Stimulated activated CD8-positive, alpha-beta memory T cell treated with anti-CD3 and anti-CD28 coated beads, Interleukin-4, amount 100 ng/mL, for 1 hour (primary cell): ENCODE data around the gene TBC1D24.
"Not testable (repeated sequence)": the region's sequence is repeated elsewhere in the genome, so short reads cannot be mapped to it uniquely, and the experiment has no call there.

Experiments used
- DNase-seq, 2 donors: peaks; one replicate each; pipeline ENCODE4 v3.0.0-alpha.2; 2020; ENCODE audit warnings: low read depth in 2 of 2, low spot score in 1 of 2

TBC1D24 gene

DNA sequence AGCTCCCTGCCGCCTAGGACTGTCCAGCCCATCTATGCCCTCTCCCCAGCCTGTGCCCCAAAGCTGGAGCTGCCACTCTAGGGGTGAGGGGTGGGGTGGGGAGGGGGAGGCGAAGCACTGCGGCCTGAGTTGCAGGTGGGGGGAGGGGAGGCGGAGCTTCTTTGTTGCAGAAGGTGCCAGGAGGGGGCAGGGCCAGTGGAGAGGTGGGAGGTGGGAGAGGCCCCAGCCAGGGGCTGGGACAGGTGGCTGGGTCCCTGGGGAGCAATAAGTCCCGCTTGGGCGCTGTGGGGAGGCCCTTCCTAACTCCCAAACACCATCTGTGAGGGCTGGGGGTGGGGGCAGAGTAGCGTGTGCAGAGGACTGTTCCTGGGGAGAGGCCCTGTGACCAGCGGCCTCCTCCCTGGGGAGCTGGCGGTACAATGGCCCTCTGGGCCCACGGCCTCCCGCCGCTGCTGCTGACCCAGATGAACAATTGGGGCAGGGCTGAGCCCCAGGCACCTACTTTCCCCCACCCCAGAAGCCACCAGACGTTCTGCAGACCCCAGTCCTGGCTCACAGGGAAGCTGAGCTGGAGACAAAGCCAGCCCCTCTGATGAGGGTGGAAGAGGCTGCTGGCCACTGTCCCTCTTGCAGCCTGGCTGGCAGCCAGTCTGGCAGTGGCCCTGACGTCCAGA is 6.1 kb upstream of the TBC1D24 start:
- no peak for DNase-seq

DNA sequence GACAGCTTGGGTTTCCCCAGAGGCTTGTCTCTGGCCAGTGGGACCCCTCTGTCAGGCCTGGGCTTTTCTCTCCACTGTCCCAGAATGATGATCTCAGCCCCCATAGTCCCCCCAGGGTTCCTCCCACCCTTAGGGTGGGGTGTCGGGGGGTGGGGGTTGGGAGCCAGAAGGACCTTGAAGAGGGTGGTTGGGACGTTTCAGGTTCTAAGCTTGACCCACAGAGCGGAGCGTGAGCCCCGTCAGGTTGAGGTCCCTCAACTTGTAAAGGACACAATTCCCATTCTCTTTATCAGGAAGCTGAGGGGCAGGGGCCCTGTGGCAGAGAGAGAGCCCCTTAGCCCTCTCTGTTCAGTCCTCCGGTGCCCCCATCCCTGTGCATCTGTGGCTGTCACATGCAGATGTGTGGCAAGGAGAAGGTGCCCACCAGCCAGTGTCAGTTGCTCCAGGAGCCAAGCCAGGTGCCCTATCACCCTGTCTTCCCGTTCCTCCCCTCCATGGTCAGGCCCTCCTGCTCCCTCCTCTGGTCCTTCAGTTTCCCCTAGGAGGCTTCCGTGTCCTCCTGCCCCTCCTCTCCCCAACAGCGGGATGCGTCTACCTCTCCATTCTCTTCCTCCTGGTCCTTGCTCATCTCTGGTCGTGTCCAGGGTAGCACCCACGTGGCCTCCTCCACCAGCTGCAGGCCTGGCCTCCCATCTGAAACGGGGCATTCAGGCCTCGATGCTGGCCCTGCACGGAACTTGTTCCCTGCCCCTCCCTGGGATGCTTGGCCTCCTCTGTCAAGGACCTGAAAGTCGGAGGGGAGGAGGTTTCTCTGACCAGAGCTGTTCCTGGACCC is 5.3 kb upstream of the TBC1D24 start:
- no peak for DNase-seq

DNA sequence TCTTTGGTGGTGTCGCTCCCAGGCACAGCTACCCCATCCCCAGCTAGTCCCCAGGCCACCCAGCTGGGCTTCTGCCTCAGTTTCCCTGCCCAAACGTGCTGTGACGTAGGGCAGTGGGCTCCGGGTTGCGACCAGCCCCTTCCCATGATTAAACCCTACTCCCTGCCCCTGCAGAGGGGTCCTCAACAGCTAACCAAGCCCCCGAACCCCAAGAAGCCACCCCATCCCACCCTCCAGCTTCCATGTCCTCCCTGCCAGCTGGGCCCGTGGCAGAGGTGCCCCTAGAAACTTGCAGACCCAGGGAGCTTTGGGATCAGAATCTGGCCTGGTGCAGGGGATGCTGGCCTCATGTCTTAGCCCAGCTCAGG is 4.7 kb upstream of the TBC1D24 start:
- DNase-seq = no peak

DNA sequence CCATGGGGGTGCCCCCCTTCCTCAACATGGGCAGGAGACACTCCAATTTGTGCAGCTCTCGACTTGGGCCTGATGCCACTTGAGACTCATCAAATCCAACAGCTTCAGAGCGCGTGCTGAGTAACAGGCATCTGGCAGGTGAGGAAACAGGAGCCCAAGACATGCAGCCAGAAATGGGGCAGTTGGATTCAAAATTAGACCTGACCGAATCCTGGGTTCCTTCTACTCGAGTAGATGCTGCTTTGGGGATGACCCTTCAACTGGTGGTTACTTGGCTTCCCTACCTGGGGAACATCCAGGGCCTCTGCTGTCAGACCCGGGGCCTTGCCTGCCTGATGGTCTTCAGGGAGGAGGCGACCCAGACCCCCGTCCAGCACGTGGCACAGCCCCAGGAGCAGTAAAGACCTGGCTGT is 4.3 kb upstream of the TBC1D24 start:
- no peak for DNase-seq

DNA sequence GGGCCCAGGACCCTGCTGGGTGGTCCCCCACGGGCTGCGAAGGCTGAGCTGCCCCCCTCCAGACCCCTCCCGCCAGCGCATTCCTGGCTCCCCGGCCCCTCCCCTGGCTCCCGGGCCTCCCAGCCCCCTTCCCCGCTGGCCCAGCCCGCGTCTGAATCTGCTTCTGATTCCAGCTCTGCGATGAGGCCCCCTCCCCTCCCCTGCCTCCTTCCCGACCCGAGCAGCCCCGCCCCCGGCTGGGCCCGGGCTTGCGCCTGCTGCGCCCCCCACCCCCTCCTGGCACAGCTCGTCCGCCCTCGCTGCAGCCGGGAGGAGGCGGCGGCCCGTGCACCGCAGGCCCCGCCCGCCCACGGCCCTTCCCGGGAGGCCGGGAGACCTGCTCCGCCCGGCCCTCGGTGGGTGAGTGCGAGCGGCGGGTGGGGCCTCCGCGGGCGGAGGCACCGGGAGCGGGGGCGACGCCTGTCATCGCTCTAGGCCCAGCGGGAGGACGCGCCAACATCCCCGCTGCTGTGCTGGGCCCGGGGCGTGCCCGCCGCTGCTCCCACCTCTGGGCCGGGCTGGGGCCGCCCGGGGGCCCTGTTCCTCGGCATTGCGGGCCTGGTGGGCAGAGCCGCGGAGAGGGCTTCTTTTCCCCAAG is 3.8 kb upstream of the TBC1D24 start, which contains the start of gene NTN3:
NTN3 (plus strand) TSS at position 282 of the 637 bp plus-strand sequence. CDS start 405 bp downstream, outside the sequence.
- no peak for DNase-seq

DNA sequence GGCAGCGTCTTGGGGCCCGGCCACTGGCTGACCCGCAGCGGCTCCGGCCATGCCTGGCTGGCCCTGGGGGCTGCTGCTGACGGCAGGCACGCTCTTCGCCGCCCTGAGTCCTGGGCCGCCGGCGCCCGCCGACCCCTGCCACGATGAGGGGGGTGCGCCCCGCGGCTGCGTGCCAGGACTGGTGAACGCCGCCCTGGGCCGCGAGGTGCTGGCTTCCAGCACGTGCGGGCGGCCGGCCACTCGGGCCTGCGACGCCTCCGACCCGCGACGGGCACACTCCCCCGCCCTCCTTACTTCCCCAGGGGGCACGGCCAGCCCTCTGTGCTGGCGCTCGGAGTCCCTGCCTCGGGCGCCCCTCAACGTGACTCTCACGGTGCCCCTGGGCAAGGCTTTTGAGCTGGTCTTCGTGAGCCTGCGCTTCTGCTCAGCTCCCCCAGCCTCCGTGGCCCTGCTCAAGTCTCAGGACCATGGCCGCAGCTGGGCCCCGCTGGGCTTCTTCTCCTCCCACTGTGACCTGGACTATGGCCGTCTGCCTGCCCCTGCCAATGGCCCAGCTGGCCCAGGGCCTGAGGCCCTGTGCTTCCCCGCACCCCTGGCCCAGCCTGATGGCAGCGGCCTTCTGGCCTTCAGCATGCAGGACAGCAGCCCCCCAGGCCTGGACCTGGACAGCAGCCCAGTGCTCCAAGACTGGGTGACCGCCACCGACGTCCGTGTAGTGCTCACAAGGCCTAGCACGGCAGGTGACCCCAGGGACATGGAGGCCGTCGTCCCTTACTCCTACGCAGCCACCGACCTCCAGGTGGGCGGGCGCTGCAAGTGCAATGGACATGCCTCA is 3.1 kb upstream of the TBC1D24 start:
- no peak for DNase-seq

DNA sequence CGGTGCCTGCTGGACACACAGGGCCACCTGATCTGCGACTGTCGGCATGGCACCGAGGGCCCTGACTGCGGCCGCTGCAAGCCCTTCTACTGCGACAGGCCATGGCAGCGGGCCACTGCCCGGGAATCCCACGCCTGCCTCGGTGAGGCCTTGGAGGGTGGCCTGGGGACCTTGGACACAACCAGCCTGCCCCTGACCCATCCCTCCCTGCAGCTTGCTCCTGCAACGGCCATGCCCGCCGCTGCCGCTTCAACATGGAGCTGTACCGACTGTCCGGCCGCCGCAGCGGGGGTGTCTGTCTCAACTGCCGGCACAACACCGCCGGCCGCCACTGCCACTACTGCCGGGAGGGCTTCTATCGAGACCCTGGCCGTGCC is 2.5 kb upstream of the TBC1D24 start:
- no peak for DNase-seq

DNA sequence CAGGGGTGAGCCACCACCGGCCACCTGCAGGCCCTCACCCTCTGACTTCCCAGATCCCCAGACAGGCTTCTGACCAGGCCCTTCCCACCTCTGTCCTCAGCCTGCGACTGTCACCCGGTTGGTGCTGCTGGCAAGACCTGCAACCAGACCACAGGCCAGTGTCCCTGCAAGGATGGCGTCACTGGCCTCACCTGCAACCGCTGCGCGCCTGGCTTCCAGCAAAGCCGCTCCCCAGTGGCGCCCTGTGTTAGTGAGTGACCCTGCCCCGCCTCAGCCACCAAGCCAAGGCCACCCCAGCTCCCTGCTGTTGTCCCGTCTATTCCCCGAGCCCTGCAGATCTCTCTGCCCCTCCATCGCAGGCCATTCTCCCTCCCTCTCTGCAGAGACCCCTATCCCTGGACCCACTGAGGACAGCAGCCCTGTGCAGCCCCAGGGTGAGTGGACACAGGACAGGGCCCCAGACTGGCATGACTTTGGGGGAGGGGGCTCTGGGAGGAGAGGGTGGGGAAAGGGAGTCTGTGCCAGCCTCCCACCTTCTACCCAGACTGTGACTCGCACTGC is 2.0 kb upstream of the TBC1D24 start:
- DNase-seq = no peak

DNA sequence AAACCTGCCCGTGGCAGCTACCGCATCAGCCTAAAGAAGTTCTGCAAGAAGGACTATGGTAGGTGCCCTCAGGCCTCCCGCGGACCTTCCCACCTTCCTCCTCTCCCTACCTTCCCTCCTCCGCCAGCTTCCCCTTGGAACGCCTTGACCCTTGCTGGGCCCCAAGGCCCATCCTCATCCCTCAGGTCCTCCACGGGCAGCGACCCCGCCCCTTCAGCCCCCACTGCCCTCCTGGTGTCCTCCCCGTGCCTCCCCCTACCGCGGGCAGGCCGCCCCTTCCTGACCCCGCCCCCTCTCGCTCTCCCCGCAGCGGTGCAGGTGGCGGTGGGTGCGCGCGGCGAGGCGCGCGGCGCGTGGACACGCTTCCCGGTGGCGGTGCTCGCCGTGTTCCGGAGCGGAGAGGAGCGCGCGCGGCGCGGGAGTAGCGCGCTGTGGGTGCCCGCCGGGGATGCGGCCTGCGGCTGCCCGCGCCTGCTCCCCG is 1.4 kb upstream of the TBC1D24 start:
- no peak for DNase-seq

DNA sequence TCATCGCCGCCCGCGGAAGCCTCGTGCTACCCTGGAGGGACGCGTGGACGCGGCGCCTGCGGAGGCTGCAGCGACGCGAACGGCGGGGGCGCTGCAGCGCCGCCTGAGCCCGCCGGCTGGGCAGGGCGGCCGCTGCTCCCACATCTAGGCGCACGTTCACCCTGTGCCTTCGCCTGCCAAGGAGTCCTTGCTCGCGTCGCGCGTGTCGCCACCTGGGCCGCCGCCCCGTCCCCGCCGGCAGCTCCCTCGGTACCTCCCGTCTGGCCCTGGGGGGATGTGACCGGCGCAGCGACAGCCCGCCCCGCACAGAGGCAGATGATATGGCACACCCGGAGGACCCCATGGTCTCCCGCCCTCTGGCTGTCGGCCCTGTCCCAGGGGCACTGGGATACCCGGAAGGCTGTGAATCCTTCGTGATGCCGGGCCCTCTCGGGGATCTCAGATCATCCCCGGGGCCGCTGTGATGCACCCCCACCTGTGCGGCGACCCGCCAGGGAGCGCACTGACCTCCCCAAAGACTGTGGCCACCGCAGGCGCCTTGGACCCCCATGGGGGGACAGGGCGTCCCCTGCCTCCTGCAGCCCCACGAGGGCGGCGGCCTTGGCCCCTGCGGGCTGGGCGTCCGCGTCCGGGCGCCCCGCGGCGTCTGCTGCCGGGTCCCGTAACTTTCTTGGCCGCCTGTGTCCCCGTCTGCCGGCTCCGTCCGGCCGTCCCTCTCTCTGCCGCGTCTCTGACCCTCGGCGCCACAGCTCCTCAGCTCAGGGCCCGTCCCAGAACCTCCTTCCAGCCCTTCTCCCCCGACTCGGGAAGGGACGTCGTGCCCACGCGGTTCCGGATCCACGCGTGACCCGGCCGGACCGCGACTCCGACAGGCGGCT is 689 bp upstream of the TBC1D24 start:
- peak in 1 of 2 donors; percentile 36 for DNase-seq

DNA sequence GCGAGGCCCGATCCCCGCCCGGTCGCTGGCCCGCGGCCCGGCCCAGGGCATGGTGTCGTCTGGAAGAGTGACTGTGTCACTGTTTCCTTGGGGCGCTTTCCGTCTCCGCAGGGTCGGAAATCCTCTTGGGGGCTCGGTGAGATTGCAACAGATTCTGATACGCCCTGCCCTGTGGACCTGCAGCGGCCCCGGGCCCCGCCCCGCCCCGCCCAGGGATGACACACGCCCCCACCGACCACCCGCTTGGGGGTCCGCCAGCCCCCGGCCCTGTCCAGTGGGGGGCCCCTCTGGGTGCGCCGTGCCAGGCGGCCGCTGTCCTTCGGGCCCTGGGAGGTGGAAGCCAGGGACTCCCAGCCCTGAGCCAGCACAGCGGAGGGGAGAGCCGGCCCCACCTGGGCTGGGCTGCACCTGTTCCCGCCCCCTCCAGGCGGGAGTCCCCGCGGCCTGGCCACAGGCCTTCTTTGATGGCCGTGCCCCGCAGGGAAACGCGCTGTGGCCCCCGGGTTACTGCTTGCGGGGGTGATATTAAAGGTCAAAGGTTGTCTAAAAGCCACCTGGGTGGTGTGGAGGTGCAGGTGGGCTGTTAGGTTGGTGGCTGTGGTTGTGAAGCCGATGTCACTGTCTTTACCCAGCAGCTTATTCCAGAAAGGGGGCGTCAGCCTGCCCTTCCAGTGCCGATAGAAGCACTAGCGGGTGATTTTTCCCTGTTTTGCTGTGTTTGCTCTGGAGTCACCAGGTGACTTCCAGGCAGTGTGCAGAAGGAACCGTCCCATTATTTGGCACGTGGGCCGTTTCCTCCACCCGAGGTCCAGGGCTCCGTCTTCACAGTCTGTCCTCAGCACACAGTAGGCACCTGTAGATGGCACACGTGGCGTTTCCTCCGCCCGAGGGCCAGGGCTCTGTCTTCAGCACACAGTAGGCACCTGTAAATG is 752 bp downstream of the TBC1D24 start:
- DNase-seq = no peak

DNA sequence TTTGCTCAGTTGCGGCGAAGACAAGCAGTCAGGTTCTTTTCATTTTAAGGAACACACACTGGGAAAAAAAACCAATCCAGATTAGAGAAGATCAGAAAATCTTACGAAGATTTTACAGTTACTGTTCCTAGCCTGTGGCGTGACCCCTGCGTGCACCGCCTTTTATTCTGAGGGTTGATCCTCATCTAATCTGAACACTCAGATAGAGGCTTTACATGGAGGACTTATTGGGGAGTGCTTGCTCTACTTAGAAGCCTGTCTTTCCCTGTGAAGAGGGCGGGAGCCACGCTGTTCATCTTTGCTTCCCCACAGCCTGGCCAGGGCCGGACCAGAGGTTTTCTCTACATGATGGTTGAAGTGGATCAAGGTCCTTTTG is 1.4 kb downstream of the TBC1D24 start:
- no peak for DNase-seq

DNA sequence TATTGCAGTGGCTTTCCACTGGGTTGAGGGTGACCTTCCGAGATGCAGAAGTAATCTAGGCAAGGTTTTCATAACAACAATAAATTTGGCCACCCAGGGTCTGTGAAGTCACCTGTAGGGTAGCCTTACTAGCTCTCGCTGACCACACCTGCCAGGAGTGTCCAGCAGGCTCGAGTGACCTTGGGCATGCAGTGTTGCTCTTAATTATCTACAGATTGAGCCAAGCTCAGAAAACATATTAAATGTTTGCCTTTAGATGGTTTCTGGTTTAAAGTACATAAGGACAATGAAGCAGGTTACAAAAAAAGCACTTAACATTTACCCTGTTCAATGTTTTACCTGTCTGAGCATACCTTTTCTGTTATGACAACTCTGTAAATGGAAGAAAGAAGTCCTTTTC is 1.8 kb downstream of the TBC1D24 start:
- no peak for DNase-seq

DNA sequence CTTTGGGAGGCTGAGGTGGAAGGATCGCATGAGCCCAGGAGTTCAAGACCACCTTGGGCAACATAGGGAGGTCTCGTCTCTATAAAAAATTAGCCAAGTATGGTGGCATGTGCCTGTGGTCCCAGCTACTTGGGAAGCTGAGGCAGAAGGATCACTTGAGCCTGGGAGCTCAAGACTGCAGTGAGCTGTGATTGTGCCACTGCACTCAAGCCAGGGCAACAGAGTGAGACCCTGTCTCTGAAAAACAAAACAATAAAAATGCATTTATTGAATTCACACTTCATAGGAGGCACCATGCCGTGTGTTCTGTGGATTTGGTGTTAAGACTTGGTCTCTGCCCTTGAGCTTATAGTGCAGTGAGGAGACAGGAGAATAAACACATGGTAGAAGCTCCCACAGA is 2.4 kb downstream of the TBC1D24 start:
- no peak for DNase-seq

DNA sequence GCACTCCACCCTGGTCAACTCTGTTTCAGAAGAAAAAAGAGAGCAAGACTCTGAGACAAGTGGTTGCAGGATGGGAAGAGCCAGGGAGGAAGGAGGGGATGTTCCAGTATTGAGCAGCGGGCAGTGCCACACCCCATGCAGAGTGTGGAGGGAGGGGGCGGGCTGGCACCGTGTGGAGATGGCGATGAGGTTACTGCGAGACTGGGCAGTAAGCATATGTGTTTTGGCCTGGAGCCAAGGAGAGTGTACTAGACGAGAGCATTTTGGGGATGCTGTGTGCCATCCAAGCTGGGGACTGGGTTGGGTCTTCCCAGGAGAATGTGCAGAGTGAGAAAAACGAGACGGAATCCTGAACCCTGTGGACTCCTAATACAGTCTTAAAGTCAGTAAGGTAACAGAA is 3.4 kb downstream of the TBC1D24 start:
- DNase-seq = no peak

DNA sequence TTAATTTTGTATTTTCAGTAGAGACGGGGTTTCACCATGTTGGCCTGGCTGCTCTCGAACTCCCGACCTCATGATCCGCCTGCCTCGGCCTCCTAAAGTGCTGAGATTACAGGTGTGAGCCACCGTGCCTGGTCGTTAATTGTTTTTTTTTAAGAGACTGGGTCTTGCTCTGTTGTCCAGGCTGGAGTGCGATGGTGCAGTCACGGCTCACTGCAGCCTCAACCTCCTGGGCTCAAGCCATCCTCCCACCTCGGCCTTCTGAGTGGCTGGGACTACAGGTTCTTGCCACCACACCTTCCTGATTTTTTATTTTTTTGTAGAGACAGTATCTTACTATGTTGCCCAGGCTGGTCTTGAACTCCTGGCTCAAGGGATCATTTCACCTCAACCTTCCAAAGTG is 5.1 kb downstream of the TBC1D24 start:
- not testable (repeated sequence) for DNase-seq

DNA sequence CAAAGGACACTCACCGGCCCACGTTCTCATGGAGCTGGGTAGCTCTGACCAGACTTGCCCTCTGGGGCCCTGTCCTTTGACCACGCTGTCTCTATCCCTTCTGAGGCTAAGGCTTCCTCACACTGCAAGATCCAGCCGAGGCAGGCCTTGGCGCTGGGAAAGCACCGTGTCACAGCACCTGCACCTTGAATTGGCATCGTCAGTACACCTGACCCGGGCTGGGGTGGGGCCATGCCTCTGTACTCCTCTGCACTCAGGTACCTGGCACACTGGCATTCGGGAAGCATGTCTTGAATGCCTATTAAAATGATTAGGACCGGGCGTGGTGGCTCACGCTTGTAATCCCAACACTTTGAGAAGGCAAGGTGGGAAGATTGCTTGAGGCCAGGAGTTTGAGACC is 6.0 kb downstream of the TBC1D24 start:
- DNase-seq = no peak

DNA sequence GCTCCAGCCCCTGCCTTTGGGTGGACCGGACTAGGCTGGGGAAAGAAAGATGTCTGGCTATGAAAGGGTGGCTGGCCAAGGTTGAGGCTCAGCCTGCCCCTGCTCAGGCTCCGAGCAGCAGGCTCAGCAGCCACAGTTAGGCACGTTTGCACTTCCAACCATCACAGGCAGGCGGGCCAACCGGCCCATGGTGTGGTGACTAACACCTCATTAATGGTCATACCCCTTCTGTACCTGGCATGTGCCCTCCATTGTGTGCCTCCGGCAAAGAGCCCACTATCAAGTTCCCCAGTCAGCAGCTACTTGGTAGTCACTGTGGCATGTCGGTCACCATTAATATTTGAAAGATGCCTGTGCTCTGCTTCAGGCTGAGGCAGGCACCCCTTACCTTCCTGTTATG is 6.7 kb downstream of the TBC1D24 start:
- DNase-seq = no peak

DNA sequence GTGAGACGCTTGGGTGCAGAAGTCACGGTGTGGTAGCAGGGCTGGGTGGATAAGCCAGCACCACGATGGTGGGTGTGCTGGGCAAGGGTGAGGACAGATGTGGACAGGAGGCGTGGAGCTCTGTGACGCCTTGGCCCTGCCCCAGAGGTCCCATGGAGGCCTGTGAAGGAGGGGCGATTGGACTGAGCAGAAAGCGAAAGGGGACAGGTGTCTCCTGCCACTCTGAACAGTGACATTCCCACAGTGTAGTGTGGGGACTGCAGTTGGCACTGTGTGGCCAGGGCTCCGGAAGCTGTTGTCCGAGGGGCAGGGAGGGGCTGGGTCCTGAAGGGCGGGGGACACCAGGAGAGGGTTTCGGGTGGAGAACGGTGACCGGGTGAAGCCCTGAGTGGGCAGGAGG is 7.3 kb downstream of the TBC1D24 start:
- DNase-seq = no peak
